Right lobe of liver (tissue), 6 donors: ENCODE results near the gene BCL2L15. TPM values are rescaled to one million over a fixed set of nuclear protein-coding genes. Genes with fewer than 3 reads are reported as not detected.

ENCODE experiments used
- ATAC-seq, 4 donors: fragments of 200-7000 bp; cut with Tn5 transposase; one replicate each; pipeline ENCODE4 v1.9.1; 2020; ENCODE audit warnings: mild to moderate bottlenecking in 4 of 4, moderate library complexity in 4 of 4
- DNase-seq, 3 donors: peaks; one replicate each; pipeline ENCODE4 v3.0.0-alpha.2; 2020
- H3K27ac ChIP-seq, 3 donors: fragments of 200-600 bp; one replicate each; pipeline ENCODE4 v1.8.0; 2022
- H3K27me3 ChIP-seq, 2 donors: fragments of 200-600 bp; one replicate each; pipeline ENCODE4 v1.8.0; 2022
- H3K36me3 ChIP-seq, 4 donors: fragments of 200-600 bp; sonication (generic) in 1 of 4; one replicate each; pipeline versions ENCODE4 v1.5.1 to v1.8.0; 2017 to 2022; ENCODE audit warnings: control low read depth in 1 of 4
- H3K4me1 ChIP-seq, 4 donors: fragments of 200-600 bp; sonication (generic) in 1 of 4; one replicate each; pipeline versions ENCODE4 v1.5.1 to v1.8.0; 2017 to 2022; ENCODE audit warnings: control low read depth in 1 of 4
- H3K4me3 ChIP-seq, 3 donors: fragments of 200-600 bp; one replicate each; pipeline ENCODE4 v1.8.0; 2022
- H3K9me3 ChIP-seq, 4 donors: fragments of 200-600 bp; sonication (generic) in 1 of 4; one replicate each; pipeline versions ENCODE4 v1.5.1 to v1.8.0; 2017 to 2022; ENCODE audit warnings: control low read depth in 1 of 4
- POLR2A ChIP-seq: fragments of 450-650 bp; IDR thresholded peaks from one replicate; pipeline ENCODE4 v1.6.1; 2017; ENCODE audit warnings: antibody characterized with exemption, mild to moderate bottlenecking
- WGBS: methylation state at CpG from one replicate; pipeline ENCODE4 v1.1.6; 2018; ENCODE audit warnings: low coverage, low lambda C conversion rate; ENCODE audit not compliant: insufficient coverage; ENCODE audit errors: missing lambda C conversion rate; 5-methylcytosine and 5-hydroxymethylcytosine counted together
- intact Hi-C, 2 donors: fragments of 100-400 bp; cut with DNase I; formaldehyde crosslinking; loops; one replicate each; pipeline versions ENCODE4 v1.11.2 to v1.14.1; 2022
- total RNA-seq, 6 experiments: library from RNA; depleted of rRNA in 2 of 6; stranded (reverse); fragments of >200 nt in 2 of 6; fragmentation: NEBNext Ultra II Directional in 3 of 6; extraction: Animal tissue kit (Norgen Biotek cat#: 25700) in 3 of 6; gene quantifications; one replicate each; pipeline versions ENCODE4 v1.1.0 to v1.2.4, GENCODE V29; 2016 to 2023
- TF ChIP-seq, protein P1 (sequence below), 4 donors: fragments of 200-600 bp in 3 of 4; fragments of 450-650 bp in 1 of 4; IDR thresholded peaks; one replicate each; pipeline versions ENCODE4 v1.5.1 to v1.8.0; 2016 to 2022; ENCODE audit warnings: antibody characterized with exemption in 4 of 4, mild to moderate bottlenecking in 2 of 4
- donor health status: DM: no; HTN: yes; CAD: no.
- donor health status: DM: no; HTN: no; CAD: no.
- donor health status: DM: no; HTN: no; CAD: no.
- donor health status: DM: no; HTN: yes; CAD: no.
- donor health status: DM: no; HTN: yes; CAD: no.

BCL2L15 gene
- total RNA-seq, 6 experiments from 2014 or later: 0.06 to 0.73 (median 0.13) TPM; not detected in 1

DNA sequence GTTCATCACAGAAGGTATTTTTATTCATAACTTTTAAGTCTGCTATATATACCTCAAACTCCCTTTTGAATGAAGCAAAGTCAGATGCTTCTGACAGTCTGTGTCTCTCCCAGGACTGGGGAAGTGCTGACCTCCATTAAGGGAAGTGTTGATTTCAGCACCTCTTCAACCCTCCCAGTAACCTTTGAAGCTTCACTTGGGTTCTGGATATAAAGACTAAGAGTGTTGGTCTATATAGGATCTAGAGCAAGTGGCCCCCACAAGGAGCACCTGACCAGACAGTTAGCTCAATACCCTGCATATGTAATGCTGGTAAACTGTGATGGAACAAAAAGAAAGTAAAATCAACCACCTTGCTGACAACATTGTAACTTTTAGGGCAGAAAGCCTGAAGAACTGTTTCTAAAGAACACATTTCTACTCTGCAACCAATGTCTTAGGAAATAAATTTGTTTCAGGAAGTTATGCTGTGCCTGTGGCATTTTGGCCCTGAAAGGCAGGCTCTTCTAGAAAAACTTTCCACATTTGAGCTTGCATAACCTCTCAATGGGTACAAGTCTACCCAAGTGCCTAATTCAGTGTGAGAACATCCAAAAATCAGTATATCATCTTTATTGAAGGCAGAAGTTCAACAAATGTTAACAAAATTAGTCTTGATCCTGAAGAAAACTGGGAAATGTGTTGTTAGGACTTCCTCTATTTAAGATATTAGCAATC is 15.0 kb downstream of the BCL2L15 start:
- intact Hi-C loops: no loop called here
- H3K9me3 ChIP-seq: no peaks in the 10 kb centered on the region
- no peaks in the 10 kb centered on the region for H3K4me1 ChIP-seq
- H3K27me3 ChIP-seq: no peaks in the 10 kb centered on the region
- H3K4me3 ChIP-seq: no peak overlapping the region
- ATAC-seq (peak; percentile 37 to 57 (median 49)), DNase-seq (no peak)
- H3K27ac ChIP-seq: peak overlapping the region in 2 of 3 donors; percentile 27 to 33
- H3K36me3 ChIP-seq: no peaks in the 10 kb centered on the region
- no peak for TF ChIP-seq POLR2A
- TF ChIP-seq, protein P1, sequence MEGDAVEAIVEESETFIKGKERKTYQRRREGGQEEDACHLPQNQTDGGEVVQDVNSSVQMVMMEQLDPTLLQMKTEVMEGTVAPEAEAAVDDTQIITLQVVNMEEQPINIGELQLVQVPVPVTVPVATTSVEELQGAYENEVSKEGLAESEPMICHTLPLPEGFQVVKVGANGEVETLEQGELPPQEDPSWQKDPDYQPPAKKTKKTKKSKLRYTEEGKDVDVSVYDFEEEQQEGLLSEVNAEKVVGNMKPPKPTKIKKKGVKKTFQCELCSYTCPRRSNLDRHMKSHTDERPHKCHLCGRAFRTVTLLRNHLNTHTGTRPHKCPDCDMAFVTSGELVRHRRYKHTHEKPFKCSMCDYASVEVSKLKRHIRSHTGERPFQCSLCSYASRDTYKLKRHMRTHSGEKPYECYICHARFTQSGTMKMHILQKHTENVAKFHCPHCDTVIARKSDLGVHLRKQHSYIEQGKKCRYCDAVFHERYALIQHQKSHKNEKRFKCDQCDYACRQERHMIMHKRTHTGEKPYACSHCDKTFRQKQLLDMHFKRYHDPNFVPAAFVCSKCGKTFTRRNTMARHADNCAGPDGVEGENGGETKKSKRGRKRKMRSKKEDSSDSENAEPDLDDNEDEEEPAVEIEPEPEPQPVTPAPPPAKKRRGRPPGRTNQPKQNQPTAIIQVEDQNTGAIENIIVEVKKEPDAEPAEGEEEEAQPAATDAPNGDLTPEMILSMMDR (IDR thresholded peaks at IDR 0.05): no peak

DNA sequence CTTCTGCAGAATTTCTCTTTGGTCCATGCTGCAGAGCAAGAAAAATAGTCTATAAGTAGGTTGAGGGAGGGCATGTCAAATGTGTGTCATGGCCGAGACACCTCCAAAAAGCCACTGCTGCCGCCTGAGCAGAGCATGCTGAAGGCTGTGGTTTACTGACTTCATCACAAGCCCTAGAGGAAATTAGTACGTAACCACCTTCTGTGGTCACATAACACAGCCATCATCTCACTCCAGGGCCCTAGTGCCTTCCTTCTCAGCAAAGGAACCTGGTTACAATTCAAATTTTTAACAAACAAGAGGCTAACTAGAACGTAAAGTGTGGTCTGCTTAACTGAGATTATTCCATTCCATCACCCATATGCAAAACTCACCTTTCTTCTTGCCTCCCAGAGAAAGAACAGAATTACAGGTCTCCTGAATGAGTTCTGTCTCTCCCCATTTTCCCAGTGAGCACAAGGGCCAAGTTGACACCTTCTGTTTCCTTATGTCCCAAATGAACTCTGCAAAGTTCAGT is 15.7 kb downstream of the BCL2L15 start, which contains the start of gene PTPN22:
Gene PTPN22, minus strand, starts transcription at position 116 of the 517 bp plus-strand sequence.
- no peaks in the 10 kb centered on the region for H3K36me3 ChIP-seq
- DNase-seq (peak in 2 of 3 donors; percentile 35 to 60), ATAC-seq (peak; percentile 72 to 86 (median 80))
- H3K27ac ChIP-seq: peak within 1 kb of the TSS in 2 of 3 donors; percentile 27 to 33
- intact Hi-C loops: no loop called here
- H3K27me3 ChIP-seq: no peaks in the 10 kb centered on the region
- no peaks in the 10 kb centered on the region for H3K4me1 ChIP-seq
- 51% methylated on average over 3 of the region's 4 CpGs for WGBS
- H3K4me3 ChIP-seq: peak within 1 kb of the TSS in 1 of 3 donors; percentile 13
- TF ChIP-seq POLR2A: peak; percentile 37
- TF ChIP-seq, protein P1 (IDR thresholded peaks at IDR 0.05): no peak
- no peaks in the 10 kb centered on the region for H3K9me3 ChIP-seq

DNA sequence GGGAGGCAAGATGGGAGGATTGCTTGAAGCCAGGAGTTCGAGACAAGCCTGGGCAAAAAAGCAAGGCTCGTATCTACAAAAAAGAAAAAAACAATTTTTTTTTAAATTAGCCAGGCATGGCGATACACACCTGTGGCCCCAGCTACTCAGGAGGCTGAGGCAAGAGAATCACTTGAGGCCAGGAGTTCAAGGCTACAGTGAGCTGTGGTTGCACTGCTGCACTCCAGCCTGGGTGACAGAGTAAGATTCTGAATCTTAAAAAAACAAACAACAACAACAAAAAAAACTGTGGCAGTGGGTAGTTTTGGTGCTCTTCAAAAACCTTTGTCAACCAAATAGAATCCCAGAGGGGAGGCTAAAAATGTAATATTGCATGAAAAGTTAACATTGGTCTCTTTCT is 16.6 kb downstream of the BCL2L15 start:
- no peak for ATAC-seq
- H3K27me3 ChIP-seq: no peaks in the 10 kb centered on the region
- H3K4me1 ChIP-seq: no peaks in the 10 kb centered on the region
- H3K27ac ChIP-seq: no peak overlapping the region
- H3K9me3 ChIP-seq: no peaks in the 10 kb centered on the region
- no peak for DNase-seq
- peak overlapping the region in 1 of 3 donors; percentile 13 for H3K4me3 ChIP-seq
- intact Hi-C loops: no loop called here
- 81% methylated on average over 3 of the region's 3 CpGs for WGBS
- H3K36me3 ChIP-seq: no peaks in the 10 kb centered on the region
- TF ChIP-seq, protein P1 (IDR thresholded peaks at IDR 0.05): no peak
- TF ChIP-seq POLR2A: no peak

DNA sequence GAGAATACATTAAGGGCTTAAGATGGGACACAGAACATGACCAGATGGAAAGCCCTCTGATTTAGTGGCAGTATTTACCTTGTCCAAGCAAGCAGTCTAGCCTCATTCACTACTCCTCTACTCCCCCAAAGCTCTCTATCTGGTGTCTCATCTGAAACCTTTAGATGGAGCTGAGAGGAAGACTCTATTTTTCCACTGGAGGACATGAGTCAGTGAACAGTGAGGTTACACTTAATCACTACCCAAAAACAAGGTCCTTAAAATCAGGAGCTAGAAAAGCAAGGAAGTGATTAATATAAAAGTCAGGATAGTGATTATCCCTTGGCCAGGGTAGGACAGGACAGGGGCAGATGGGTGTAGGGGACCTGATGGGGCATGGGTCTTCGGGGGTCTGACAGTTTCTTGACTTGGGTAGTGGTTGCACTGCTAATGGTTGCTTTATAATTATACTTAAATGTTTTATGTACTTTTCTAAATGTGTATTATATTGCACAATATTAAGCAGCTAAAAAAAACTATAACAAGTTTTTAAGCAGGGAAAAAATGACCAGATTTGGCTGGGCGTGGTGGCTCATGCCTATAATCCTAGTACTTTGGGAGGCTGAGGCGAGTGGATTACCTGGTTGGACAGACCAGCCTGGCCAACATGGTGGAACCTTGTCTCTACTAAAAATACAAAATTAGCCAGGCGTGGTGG is 18.8 kb downstream of the BCL2L15 start:
- intact Hi-C loops: no loop called here
- no peak overlapping the region for H3K4me3 ChIP-seq
- no peak for ATAC-seq

More for the DNA sequence above, 18.8 kb downstream of the BCL2L15 start:
- no peak for DNase-seq
- H3K9me3 ChIP-seq: no peaks in the 10 kb centered on the region
- no peaks in the 10 kb centered on the region for H3K36me3 ChIP-seq
- H3K27ac ChIP-seq: no peak overlapping the region
- H3K4me1 ChIP-seq: no peaks in the 10 kb centered on the region
- 66% methylated on average over 4 of the region's 4 CpGs for WGBS
- no peaks in the 10 kb centered on the region for H3K27me3 ChIP-seq
- TF ChIP-seq, protein P1 (IDR thresholded peaks at IDR 0.05): no peak
- TF ChIP-seq POLR2A: no peak
